RWPE1 (cell line): ENCODE data around the gene GCHFR.

ENCODE experiments used
- CTCF ChIA-PET: fragments of 350-600 bp; sonication (Branson Sonifier 250); formaldehyde crosslinking; extraction: SDS; loops from one replicate; lab custom pipeline; 2021; lab: Yijun Ruan, JAX
- POLR2A ChIA-PET: fragments of 400-600 bp; formaldehyde crosslinking; extraction: SDS; loops from one replicate; lab custom pipeline; 2020; ENCODE audit warnings: antibody characterized with exemption; ENCODE audit not compliant: low non-redundant PET; lab: Yijun Ruan, JAX
- DNase-seq: peaks from one replicate; pipeline ENCODE4 v3.0.0; 2012; ENCODE audit warnings: low spot score
- H3K27ac ChIP-seq: fragments of 450-650 bp; 2 replicates; pipeline ENCODE4 v1.5.1; 2017
- CTCF ChIP-seq: fragments of 450-650 bp; conservative IDR thresholded peaks from 2 replicates; pipeline ENCODE4 v1.5.1; 2017; ENCODE audit warnings: low read depth, mild to moderate bottlenecking

Gene GCHFR

GRCh38 chr15:40763801-40764628 lies at the start of gene GCHFR:
GCHFR (plus strand) TSS chr15:40764068; CDS start chr15:40764181, 113 bp downstream.
- peak within 1 kb of the TSS; percentile 99 for H3K27ac ChIP-seq
- CTCF ChIA-PET: interaction anchor here (0.6 to 5.5 kb wide), 5 partner anchors 18 to 659 kb away, joined by 5 to 21 read pairs (median 6); no protein-coding TSS in a partner anchor
- peak; percentile 71 for TF ChIP-seq CTCF
- POLR2A ChIA-PET: no interaction called here
- DNase-seq: peak; percentile 68

GRCh38 chr15:40714144-40714543 lies 49.7 kb upstream of the GCHFR start:
- no peak for TF ChIP-seq CTCF
- no peak overlapping the region for H3K27ac ChIP-seq
- ChIA-PET CTCF (interaction anchor here (0.6 kb wide), 1 partner anchor 14 kb away, joined by 4 read pairs; no protein-coding TSS in a partner anchor), POLR2A (no interaction called here)
- no peak for DNase-seq

- no peak for DNase-seq
- TF ChIP-seq CTCF: no peak
- ChIA-PET POLR2A (no interaction called here), CTCF (interaction anchor here (0.7 kb wide), 2 partner anchors 102 to 437 kb away, joined by 4 read pairs; no protein-coding TSS in a partner anchor)
- no peak overlapping the region for H3K27ac ChIP-seq
These were observed 47.7 kb upstream of the GCHFR start for GRCh38 chr15:40716165-40716564.

- no peak overlapping the region for H3K27ac ChIP-seq
- no peak for TF ChIP-seq CTCF
- ChIA-PET POLR2A (no interaction called here), CTCF (interaction anchor here (0.6 kb wide), 1 partner anchor 19 kb away, joined by 3 read pairs; no protein-coding TSS in a partner anchor)
- no peak for DNase-seq
These were observed 42.2 kb upstream of the GCHFR start for GRCh38 chr15:40721701-40722100.

- ChIA-PET POLR2A (no interaction called here), CTCF (interaction anchor here (0.6 kb wide), 2 partner anchors 85 to 208 kb away, joined by 5 to 6 read pairs; no protein-coding TSS in a partner anchor)
- no peak for DNase-seq
- H3K27ac ChIP-seq: no peak overlapping the region
- TF ChIP-seq CTCF: no peak
These were observed 41.5 kb upstream of the GCHFR start for GRCh38 chr15:40722354-40722753.

DNA sequence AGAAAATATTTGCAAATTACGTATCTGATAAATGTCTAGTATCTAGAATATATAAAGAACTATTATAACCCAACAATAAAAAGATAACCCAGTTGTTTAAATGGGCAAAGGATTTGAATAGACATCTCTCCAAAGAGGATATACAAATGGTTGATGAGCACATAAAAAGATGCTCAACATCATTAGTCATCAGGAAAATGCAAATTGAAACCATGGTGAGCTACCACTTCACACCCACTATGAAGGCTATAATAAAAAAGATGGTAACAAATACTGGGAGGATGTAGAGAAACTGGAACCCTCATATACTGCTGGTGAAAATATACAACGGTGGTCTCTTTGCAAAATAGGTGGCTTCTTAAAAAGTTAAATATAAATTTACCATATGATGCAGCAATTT lies 40.9 kb upstream of the GCHFR start:
- POLR2A ChIA-PET: no interaction called here
- CTCF ChIA-PET: interaction anchor here (0.5 to 0.6 kb wide), 3 partner anchors 17 to 207 kb away, joined by 3 to 6 read pairs (median 5); no protein-coding TSS in a partner anchor
- DNase-seq: no peak
- no peak for TF ChIP-seq CTCF
- no peak overlapping the region for H3K27ac ChIP-seq
